Measurements from ENCODE around the gene ROR2.

Gene ROR2

DNA sequence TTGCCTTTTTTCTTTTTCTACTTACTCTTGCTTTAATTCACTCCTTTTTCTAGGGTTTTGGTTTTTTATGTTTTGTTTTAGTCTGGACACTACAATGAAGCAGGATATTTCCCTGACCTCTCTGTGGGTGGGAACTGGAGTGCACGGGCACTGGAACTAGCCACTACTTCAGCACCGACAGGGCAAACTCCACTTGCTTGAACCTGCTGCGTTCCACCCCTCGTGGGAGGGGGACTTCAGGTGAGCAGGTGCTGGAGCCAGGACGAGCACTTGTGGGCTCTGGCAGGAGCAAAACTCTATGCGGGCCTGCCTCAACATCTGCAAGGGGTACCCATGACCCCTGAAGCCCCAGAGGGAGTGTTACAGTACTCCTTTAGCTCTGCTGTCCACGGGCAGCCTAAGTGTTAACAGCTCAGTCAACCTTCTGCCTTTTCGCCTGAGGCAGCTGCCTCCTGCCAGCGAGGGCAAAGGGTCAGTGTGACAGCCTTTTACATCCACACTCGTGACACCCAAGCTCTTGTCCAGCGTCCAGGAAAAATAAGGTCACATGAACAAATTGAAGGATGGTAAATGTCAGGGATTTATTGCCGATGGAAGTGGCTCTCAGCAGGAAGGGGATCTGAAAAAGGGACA is 382.3 kb downstream of the ROR2 start:
- DNase-seq (ENCODE audit: low spot score): no peak
- H3K27ac ChIP-seq: no peak overlapping the region
- no peak overlapping the region for H3K4me3 ChIP-seq
- TF ChIP-seq, protein P1, sequence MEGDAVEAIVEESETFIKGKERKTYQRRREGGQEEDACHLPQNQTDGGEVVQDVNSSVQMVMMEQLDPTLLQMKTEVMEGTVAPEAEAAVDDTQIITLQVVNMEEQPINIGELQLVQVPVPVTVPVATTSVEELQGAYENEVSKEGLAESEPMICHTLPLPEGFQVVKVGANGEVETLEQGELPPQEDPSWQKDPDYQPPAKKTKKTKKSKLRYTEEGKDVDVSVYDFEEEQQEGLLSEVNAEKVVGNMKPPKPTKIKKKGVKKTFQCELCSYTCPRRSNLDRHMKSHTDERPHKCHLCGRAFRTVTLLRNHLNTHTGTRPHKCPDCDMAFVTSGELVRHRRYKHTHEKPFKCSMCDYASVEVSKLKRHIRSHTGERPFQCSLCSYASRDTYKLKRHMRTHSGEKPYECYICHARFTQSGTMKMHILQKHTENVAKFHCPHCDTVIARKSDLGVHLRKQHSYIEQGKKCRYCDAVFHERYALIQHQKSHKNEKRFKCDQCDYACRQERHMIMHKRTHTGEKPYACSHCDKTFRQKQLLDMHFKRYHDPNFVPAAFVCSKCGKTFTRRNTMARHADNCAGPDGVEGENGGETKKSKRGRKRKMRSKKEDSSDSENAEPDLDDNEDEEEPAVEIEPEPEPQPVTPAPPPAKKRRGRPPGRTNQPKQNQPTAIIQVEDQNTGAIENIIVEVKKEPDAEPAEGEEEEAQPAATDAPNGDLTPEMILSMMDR (IDR thresholded peaks at IDR 0.05): no peak

DNA sequence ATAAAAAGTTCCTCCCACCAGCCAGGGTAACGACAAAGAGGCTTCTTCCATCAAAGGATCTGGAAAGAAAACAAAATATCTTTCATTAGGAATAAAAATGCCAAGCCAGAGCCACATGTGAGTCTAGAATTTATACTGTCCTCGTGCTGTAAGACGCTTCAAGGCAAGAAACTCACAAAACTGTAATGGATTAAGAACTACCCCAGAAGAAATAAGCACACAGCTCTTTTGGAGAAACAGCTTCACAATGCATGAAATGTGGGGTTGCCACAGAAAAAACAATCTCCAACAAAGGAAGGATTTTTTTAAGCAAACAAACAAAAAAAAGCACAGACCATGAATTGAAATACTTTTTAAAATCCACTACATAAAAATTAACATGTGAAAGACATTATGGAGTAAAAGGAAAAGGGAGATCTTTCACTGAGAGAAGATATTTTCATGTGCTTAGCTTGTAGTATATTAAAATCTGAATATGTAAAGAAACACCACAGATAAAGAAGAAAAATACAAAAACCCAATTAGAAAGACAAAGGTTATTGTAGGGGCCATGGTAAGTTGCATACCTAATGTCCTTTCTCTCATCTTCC is 385.9 kb downstream of the ROR2 start:
- DNase-seq (ENCODE audit: low spot score): no peak
- TF ChIP-seq, protein P1 (IDR thresholded peaks at IDR 0.05): no peak
- no peak overlapping the region for H3K27ac ChIP-seq
- no peak overlapping the region for H3K4me3 ChIP-seq

DNA sequence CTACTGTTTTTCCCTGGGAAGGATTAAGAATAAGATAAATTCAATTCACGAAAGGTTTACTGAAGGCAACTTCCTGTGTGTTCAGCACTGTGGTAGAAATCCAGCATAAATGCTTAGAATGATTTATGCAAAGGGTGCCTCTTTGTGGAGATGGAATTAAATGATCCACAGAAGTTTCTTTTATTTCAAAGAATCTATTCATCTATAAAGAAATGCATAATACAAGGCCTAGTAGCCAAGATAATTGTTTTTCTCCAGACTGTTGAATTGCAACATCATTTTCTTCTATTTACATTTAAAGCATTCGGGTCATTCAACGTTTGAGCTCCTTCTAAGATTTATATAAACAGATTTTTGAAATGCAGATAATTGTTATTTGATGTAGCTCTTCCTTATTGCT is 387.6 kb downstream of the ROR2 start:
- no peak overlapping the region for H3K4me3 ChIP-seq
- H3K27ac ChIP-seq: no peak overlapping the region
- DNase-seq (ENCODE audit: low spot score): no peak
- TF ChIP-seq, protein P1 (IDR thresholded peaks at IDR 0.05): no peak

DNA sequence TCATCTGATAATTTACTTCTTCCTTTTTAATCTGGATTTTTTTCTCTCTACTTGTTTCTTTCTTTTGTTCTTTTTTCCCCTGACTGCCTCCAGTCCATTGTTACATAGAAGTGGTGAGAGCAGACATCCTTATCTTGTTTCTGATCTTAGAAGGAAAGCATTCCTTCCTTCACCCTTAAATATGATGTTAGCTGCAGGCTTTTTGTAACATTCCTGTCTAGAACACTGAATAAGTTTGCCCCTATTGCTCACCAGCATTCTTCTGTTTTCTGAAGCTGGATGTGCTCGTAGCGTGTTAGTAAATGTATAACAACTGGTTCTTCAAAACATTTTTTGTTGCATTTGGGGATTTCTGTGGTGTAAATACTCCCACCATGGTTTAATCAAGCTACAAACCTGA is 389.7 kb downstream of the ROR2 start:
- no peak overlapping the region for H3K4me3 ChIP-seq
- TF ChIP-seq, protein P1 (IDR thresholded peaks at IDR 0.05): no peak
- no peak overlapping the region for H3K27ac ChIP-seq
- DNase-seq (ENCODE audit: low spot score): no peak

DNA sequence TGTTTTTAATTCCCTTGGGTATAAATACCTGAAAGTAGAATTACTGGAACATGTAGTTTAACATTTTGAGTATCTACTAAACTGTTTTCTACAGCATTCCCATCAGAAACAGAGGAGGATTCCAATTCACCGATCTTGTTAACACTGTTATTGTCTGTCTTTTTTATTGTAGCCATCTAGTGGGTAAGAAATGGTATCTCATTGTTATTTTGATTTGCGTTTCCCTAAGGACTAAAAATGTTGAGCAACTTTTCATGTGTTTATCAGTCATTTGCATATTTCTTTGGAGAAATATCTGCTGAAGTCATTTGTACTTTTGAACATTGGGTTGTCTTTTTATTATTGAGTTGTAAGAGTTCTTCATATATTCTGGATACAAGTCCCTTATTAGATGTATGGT is 391.1 kb downstream of the ROR2 start:
- Histone ChIP-seq H3K4me3 (no peak overlapping the region), H3K27ac (no peak overlapping the region)
- TF ChIP-seq, protein P1 (IDR thresholded peaks at IDR 0.05): no peak
- DNase-seq (ENCODE audit: low spot score): no peak

DNA sequence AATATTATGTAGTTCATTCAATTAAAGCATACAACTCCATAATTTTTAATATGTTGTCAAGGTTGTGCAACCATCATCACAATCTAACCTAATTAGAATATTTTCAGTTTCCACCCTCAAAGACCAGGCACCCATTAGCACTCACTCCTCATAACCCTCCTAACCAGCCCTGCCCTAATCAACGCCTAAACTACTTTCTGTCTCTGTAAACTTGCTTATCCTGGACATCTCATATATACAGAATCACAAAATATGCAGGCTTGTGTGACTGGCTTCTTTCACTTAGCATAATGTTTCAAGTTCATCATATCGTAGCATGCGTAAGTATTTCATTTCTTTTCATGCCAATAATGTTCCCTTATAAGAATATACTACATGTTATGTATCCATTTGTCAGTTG is 391.6 kb downstream of the ROR2 start:
- Histone ChIP-seq H3K27ac (no peak overlapping the region), H3K4me3 (no peak overlapping the region)
- TF ChIP-seq, protein P1 (IDR thresholded peaks at IDR 0.05): no peak
- DNase-seq (ENCODE audit: low spot score): no peak

DNA sequence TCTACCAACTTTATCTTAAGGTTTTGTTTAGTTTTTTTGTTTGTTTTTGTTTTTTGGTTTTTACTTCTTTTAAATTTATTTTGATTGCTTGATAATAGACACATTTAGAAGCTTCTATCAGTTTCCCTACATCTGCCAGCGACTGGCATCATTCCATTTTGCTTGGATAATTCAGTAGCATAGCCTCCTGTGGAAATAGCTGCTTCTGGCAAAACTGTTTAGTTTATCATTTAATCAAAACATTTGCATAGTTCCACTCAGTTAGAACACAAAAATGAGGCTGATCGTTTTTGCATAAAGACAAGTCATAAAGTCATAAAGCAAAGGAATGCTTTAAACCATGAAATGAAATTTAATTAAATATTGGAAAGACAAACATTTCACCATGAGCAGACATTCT is 392.7 kb downstream of the ROR2 start:
- no peak for DNase-seq (ENCODE audit: low spot score)
- Histone ChIP-seq H3K27ac (no peak overlapping the region), H3K4me3 (no peak overlapping the region)
- TF ChIP-seq, protein P1 (IDR thresholded peaks at IDR 0.05): no peak

Measured in coronary artery (tissue), 2 donors.